K562 (cell line): ENCODE results near the gene CELF4. TPM values are rescaled to one million over a fixed set of nuclear protein-coding genes. Genes with fewer than 3 reads are reported as not detected.

Experiments
- ATAC-seq: fragments of 200-7000 bp; cut with Tn5 transposase; 3 replicates; pipeline ENCODE4 v1.9.1; 2020; ENCODE audit warnings: moderate library complexity
- BruUV-seq: library from RNA; stranded (reverse); fragments of 400-500 nt; replicated peaks from 2 replicates; lab custom pipeline; 2021; lab: Mats Ljungman, UMichigan
- CTCF ChIA-PET: fragments of 300-600 bp; formaldehyde crosslinking; extraction: SDS; loops from one replicate; lab custom pipeline; 2021; ENCODE audit warnings: low intra/inter-chr PET ratio; lab: Yijun Ruan, JAX
- POLR2A ChIA-PET: fragments of 300-600, 350-650 bp; sonication (Branson Sonifier 250); formaldehyde crosslinking; extraction: SDS; loops from one replicate; lab custom pipeline; 2021; ENCODE audit warnings: antibody characterized with exemption, inconsistent platforms; lab: Yijun Ruan, JAX
- DNase-seq, 4 experiments: peaks; one replicate each; pipeline versions ENCODE4 v3.0.0 to v3.0.0-alpha.2; 2011 to 2018; ENCODE audit warnings: low spot score in 3 of 4, mixed read lengths in 3 of 4; ENCODE audit errors: extremely low read depth in 1 of 4
- FAIRE-seq: peaks from 2 replicates; lab custom pipeline; 2011; peaks lifted over from hg19 to GRCh38; lab: Jason Lieb, UNC
- H2AFZ ChIP-seq: 2 replicates; pipeline ENCODE4 v1.6.0; 2011; ENCODE audit warnings: low read depth, low read length, control low read depth, inconsistent platforms
- H3K27ac ChIP-seq: fragments of 200-600 bp; 3 replicates; pipeline ENCODE4 v1.8.0; 2011; ENCODE audit warnings: low read depth, mild to moderate bottlenecking, control low read depth, inconsistent platforms, low read length, moderate library complexity, mixed read lengths; ENCODE audit errors: extremely low read depth
- H3K27me3 ChIP-seq, 2 experiments: fragments of 300-600 bp in 1 of 2; 2 replicates in 1 of 2; 3 replicates in 1 of 2; pipeline versions ENCODE4 v1.6.0 to v1.8.0; 2011; ENCODE audit warnings: inconsistent platforms in 2 of 2, low read length in 2 of 2, mild to moderate bottlenecking in 1 of 2, mixed read lengths in 1 of 2, moderate library complexity in 1 of 2; ENCODE audit not compliant: control insufficient read depth in 2 of 2, insufficient read depth in 2 of 2
- H3K36me3 ChIP-seq: fragments of 300-600 bp; 3 replicates; pipeline ENCODE4 v1.8.0; 2011; ENCODE audit warnings: mild to moderate bottlenecking, low read length, inconsistent platforms; ENCODE audit not compliant: control insufficient read depth, insufficient read depth
- H3K4me1 ChIP-seq, 2 experiments: fragments of 200-600 bp in 1 of 2; replicated peaks in 1 of 2; 2 replicates in 1 of 2; 3 replicates in 1 of 2; pipeline versions ENCODE4 v1.5.1 to v1.8.0; 2011; ENCODE audit warnings: inconsistent platforms in 2 of 2, low read length in 2 of 2, mild to moderate bottlenecking in 1 of 2, mixed read lengths in 1 of 2, moderate library complexity in 1 of 2; ENCODE audit not compliant: control insufficient read depth in 2 of 2, insufficient read depth in 2 of 2
- H3K4me2 ChIP-seq: 2 replicates; pipeline ENCODE4 v1.6.1; 2011; ENCODE audit warnings: low read length, control low read depth, inconsistent platforms, mixed read lengths; ENCODE audit not compliant: insufficient read depth
- H3K4me3 ChIP-seq: fragments of 200-600 bp; sonication (generic), shearing (Covaris generic); 2 replicates; pipeline ENCODE4 v1.5.1; 2016; ENCODE audit warnings: control low read depth, inconsistent platforms
- H3K79me2 ChIP-seq: fragments of 200-600 bp; 3 replicates; pipeline ENCODE4 v1.8.0; 2011; ENCODE audit warnings: low read length, inconsistent platforms; ENCODE audit not compliant: control insufficient read depth, insufficient read depth
- H3K9ac ChIP-seq, 2 experiments: 2 replicates each; pipeline versions ENCODE4 v1.6.0 to v1.6.1; 2011; ENCODE audit warnings: low read depth in 2 of 2, low read length in 2 of 2, control low read depth in 1 of 2, inconsistent platforms in 1 of 2, mild to moderate bottlenecking in 1 of 2, mixed read lengths in 1 of 2; ENCODE audit not compliant: insufficient read depth in 1 of 2
- H3K9me1 ChIP-seq: one replicate; pipeline ENCODE4 v1.6.0; 2011; ENCODE audit warnings: inconsistent platforms, mild to moderate bottlenecking, low read length, moderate library complexity; ENCODE audit not compliant: control insufficient read depth, insufficient read depth
- H3K9me3 ChIP-seq: replicated peaks from 2 replicates; pipeline ENCODE4 v1.5.1; 2011; ENCODE audit warnings: low read depth, low read length, inconsistent platforms; ENCODE audit not compliant: control insufficient read depth, insufficient read depth
- H4K20me1 ChIP-seq: replicated peaks from 2 replicates; pipeline ENCODE4 v1.6.1; 2011; ENCODE audit warnings: low read length, inconsistent platforms, mixed read lengths; ENCODE audit not compliant: control insufficient read depth, insufficient read depth
- BRCA1 ChIP-seq, 2 experiments: fragments of 450-650 bp in 1 of 2; sonication (generic) in 1 of 2; formaldehyde crosslinking in 1 of 2; IDR thresholded peaks; 2 replicates each; pipeline versions ENCODE4 v1.5.0 to v1.6.1; 2017 to 2020; ENCODE audit warnings: mild to moderate bottlenecking in 1 of 2, missing genetic modification reagents in 1 of 2
- DPF2 ChIP-seq: fragments of 450-650 bp; IDR thresholded peaks from 2 replicates; pipeline ENCODE4 v1.6.1; 2016
- GTF2E2 ChIP-seq: fragments of 200-800 bp; sonication (Bioruptor generic); IDR thresholded peaks from 2 replicates; pipeline ENCODE4 v1.6.1; 2016; ENCODE audit warnings: missing genetic modification characterization, missing compliant biosample characterization
- MYBL2 ChIP-seq, 2 experiments: fragments of 450-650 bp in 1 of 2; sonication (generic) in 1 of 2; formaldehyde crosslinking in 1 of 2; IDR thresholded peaks; 2 replicates each; pipeline versions ENCODE4 v1.6.1 to v1.8.1; 2017 to 2022; ENCODE audit warnings: borderline replicate concordance in 1 of 2, inconsistent platforms in 1 of 2, low read depth in 1 of 2, mild to moderate bottlenecking in 1 of 2, missing genetic modification reagents in 1 of 2, moderate library complexity in 1 of 2
- NEUROD1 ChIP-seq: fragments of 150-350 bp; IDR thresholded peaks from 2 replicates; pipeline ENCODE4 v1.6.1; 2014; ENCODE audit warnings: borderline replicate concordance, low read length, low read depth; ENCODE audit not compliant: partially characterized antibody
- POLR2AphosphoS5 ChIP-seq: IDR thresholded peaks from 2 replicates; pipeline ENCODE4 v1.6.1; 2011; ENCODE audit warnings: mild to moderate bottlenecking, low read depth, low read length, moderate library complexity; ENCODE audit not compliant: control insufficient read depth, insufficient read depth
- POLR2H ChIP-seq: IDR thresholded peaks from 2 replicates; pipeline ENCODE4 v1.6.1; 2016; ENCODE audit warnings: missing genetic modification characterization, low read depth, mild to moderate bottlenecking, control low read depth, missing compliant biosample characterization, moderate library complexity
- RHOXF2B ChIP-seq: fragments of 250-450 bp; sonication (Bioruptor Pico); conservative IDR thresholded peaks from 2 replicates; pipeline ENCODE4 v1.5.1; 2021
- SMAD2 ChIP-seq: fragments of 150-350 bp; IDR thresholded peaks from 2 replicates; pipeline ENCODE4 v1.6.1; 2014; ENCODE audit warnings: low read depth, mild to moderate bottlenecking, low read length
- YY1 ChIP-seq, 3 experiments: IDR thresholded peaks; 2 replicates each; pipeline ENCODE4 v1.6.1; 2011; ENCODE audit warnings: low read length in 2 of 3, mild to moderate bottlenecking in 2 of 3, moderate library complexity in 2 of 3, borderline replicate concordance in 1 of 3, control low read depth in 1 of 3, low read depth in 1 of 3; ENCODE audit not compliant: insufficient read depth in 3 of 3, insufficient replicate concordance in 2 of 3, control insufficient read depth in 1 of 3, insufficient read length in 1 of 3; ENCODE audit errors: extremely low read depth in 1 of 3
- ZBTB8A ChIP-seq: fragments of 450-650 bp; IDR thresholded peaks from 2 replicates; pipeline ENCODE4 v1.6.1; 2018; ENCODE audit warnings: mild to moderate bottlenecking, moderate library complexity; ENCODE audit not compliant: partially characterized antibody
- ZNF668 ChIP-seq: fragments of 250-450 bp; sonication (Bioruptor Pico); IDR thresholded peaks from 2 replicates; pipeline ENCODE4 v1.8.0; 2022; ENCODE audit warnings: mild to moderate bottlenecking, inconsistent platforms
- WGBS: fragments of 100-300 bp; shearing (Covaris generic); methylation state at CpG from one replicate; pipeline ENCODE4 v1.1.6; 2016; ENCODE audit warnings: low coverage, mixed read lengths; ENCODE audit not compliant: insufficient coverage; ENCODE audit errors: missing lambda C conversion rate; 5-methylcytosine and 5-hydroxymethylcytosine counted together
- in situ Hi-C: fragments of 300-500 bp; cut with MboI; formaldehyde crosslinking; loops from 4 replicates; pipeline ENCODE4 v1.15.0; 2018; ENCODE audit warnings: inconsistent platforms, mixed read lengths
- intact Hi-C: fragments of 100-400 bp; cut with micrococcal nuclease; formaldehyde crosslinking; loops from 2 replicates; pipeline ENCODE4 v1.14.2; 2022
- polyA plus RNA-seq, 8 experiments: library from polyadenylated mRNA; depleted of rRNA in 4 of 8; stranded (reverse) in 5 of 8; unstranded in 3 of 8; fragments of >200 nt; fragmentation: Nextera tagmentation in 2 of 8; fragmentation: Illumina TruSeq in 1 of 8; extraction: Ambion mirVana in 2 of 8; extraction: Trizol in 1 of 8; gene quantifications; 2 replicates each; pipeline versions ENCODE4 v1.2.1 to v1.2.3, GENCODE V29; 2011 to 2014; ENCODE audit warnings: inconsistent platforms in 1 of 8, missing spikeins in 1 of 8
- total RNA-seq, 7 experiments: library from RNA; depleted of rRNA in 6 of 7; stranded (reverse); fragments of >200 nt in 6 of 7; fragmentation: Illumina TruSeq in 2 of 7; extraction: Trizol in 2 of 7; gene quantifications; 2 replicates each; pipeline versions ENCODE4 v1.2.1 to v1.2.3, GENCODE V29; 2011 to 2021; ENCODE audit warnings: low replicate concordance in 1 of 7
- TF ChIP-seq, protein P1 (sequence below), 3 experiments: IDR thresholded peaks in 2 of 3; conservative IDR thresholded peaks in 1 of 3; 2 replicates each; pipeline ENCODE4 v1.5.1; 2011 to 2012; ENCODE audit warnings: low read length in 3 of 3, mild to moderate bottlenecking in 3 of 3, control low read depth in 2 of 3, improper control_type of control experiment in 1 of 3, inconsistent platforms in 1 of 3, low read depth in 1 of 3, mixed read lengths in 1 of 3, moderate library complexity in 1 of 3; ENCODE audit not compliant: insufficient read depth in 2 of 3
- TF ChIP-seq, protein P2 (sequence below): sonication (generic); formaldehyde crosslinking; IDR thresholded peaks from 2 replicates; pipeline ENCODE4 v1.8.0; 2022; ENCODE audit warnings: missing genetic modification reagents, mild to moderate bottlenecking, borderline replicate concordance
- TF ChIP-seq, protein P3 (sequence below): fragments of 450-650 bp; formaldehyde crosslinking; IDR thresholded peaks from 2 replicates; pipeline ENCODE4 v1.4.0; 2022; ENCODE audit warnings: missing genetic modification characterization

Gene CELF4
- total and polyA plus RNA-seq, 9 of the 15 experiments (the other 6 are each of a cell fraction or from before 2014, with no cell fraction given), result 0.04 to 0.24 (median 0.07) TPM; not detected in 3

DNA sequence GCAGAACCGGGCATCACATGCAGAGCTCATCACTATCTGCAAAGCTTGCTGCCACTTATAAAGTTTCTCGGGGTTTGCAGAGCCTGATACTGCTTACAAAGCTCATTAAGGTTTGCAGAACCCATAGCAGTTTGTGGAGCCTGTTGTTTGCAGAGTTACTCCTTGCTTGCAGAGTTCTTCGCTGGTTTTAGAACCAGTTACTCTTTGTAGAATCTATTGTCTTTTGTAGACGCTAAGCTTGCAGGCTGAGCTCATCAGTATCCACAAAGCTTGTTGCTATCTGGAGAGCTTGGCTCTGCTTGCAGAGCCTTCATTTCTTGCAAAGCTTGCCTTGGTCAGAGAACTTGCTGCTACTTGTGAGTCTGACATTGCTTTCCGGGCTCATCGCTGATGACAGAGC lies 106.9 kb downstream of the CELF4 start:
- BruUV-seq, result no TSS peak
- TF ChIP-seq POLR2AphosphoS5 (no peak), ZBTB8A (no peak), BRCA1 (IDR thresholded peaks at IDR 0.05) (no peak), BRCA1 (CRISPR knock-in tag; IDR thresholded peaks at IDR 0.05) (no peak), GTF2E2 (tag) (no peak), ZNF668 (no peak), NEUROD1 (no peak), DPF2 (no peak), RHOXF2B (no peak), YY1 (IDR thresholded peaks at IDR 0.05; ENCODE audit: borderline replicate concordance in 1 of 3, control insufficient read depth in 1 of 3, extremely low read depth in 1 of 3, insufficient read depth in 3 of 3, insufficient read length in 1 of 3, insufficient replicate concordance in 2 of 3, low read depth in 1 of 3, low read length in 2 of 3) (no peak), MYBL2 (IDR thresholded peaks at IDR 0.05; ENCODE audit: low read depth) (no peak), MYBL2 (CRISPR knock-in tag; IDR thresholded peaks at IDR 0.05; ENCODE audit: borderline replicate concordance) (no peak), SMAD2 (no peak), POLR2H (no peak)
- TF ChIP-seq, protein P1, sequence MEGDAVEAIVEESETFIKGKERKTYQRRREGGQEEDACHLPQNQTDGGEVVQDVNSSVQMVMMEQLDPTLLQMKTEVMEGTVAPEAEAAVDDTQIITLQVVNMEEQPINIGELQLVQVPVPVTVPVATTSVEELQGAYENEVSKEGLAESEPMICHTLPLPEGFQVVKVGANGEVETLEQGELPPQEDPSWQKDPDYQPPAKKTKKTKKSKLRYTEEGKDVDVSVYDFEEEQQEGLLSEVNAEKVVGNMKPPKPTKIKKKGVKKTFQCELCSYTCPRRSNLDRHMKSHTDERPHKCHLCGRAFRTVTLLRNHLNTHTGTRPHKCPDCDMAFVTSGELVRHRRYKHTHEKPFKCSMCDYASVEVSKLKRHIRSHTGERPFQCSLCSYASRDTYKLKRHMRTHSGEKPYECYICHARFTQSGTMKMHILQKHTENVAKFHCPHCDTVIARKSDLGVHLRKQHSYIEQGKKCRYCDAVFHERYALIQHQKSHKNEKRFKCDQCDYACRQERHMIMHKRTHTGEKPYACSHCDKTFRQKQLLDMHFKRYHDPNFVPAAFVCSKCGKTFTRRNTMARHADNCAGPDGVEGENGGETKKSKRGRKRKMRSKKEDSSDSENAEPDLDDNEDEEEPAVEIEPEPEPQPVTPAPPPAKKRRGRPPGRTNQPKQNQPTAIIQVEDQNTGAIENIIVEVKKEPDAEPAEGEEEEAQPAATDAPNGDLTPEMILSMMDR (IDR thresholded peaks at IDR 0.05 in 2 of 3, conservative IDR thresholded peaks at IDR 0.05 in 1 of 3; ENCODE audit: insufficient read depth in 2 of 3, low read depth in 1 of 3, low read length in 3 of 3), result no peak
- TF ChIP-seq, protein P2, sequence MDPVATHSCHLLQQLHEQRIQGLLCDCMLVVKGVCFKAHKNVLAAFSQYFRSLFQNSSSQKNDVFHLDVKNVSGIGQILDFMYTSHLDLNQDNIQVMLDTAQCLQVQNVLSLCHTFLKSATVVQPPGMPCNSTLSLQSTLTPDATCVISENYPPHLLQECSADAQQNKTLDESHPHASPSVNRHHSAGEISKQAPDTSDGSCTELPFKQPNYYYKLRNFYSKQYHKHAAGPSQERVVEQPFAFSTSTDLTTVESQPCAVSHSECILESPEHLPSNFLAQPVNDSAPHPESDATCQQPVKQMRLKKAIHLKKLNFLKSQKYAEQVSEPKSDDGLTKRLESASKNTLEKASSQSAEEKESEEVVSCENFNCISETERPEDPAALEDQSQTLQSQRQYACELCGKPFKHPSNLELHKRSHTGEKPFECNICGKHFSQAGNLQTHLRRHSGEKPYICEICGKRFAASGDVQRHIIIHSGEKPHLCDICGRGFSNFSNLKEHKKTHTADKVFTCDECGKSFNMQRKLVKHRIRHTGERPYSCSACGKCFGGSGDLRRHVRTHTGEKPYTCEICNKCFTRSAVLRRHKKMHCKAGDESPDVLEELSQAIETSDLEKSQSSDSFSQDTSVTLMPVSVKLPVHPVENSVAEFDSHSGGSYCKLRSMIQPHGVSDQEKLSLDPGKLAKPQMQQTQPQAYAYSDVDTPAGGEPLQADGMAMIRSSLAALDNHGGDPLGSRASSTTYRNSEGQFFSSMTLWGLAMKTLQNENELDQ (CRISPR knock-in tag), result no peak
- TF ChIP-seq, protein P3, sequence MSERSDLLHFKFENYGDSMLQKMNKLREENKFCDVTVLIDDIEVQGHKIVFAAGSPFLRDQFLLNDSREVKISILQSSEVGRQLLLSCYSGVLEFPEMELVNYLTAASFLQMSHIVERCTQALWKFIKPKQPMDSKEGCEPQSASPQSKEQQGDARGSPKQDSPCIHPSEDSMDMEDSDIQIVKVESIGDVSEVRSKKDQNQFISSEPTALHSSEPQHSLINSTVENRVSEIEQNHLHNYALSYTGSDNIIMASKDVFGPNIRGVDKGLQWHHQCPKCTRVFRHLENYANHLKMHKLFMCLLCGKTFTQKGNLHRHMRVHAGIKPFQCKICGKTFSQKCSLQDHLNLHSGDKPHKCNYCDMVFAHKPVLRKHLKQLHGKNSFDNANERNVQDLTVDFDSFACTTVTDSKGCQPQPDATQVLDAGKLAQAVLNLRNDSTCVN (CRISPR knock-in tag), result no peak

More for the DNA sequence above, 106.9 kb downstream of the CELF4 start:
- no peak overlapping the region for H3K9ac ChIP-seq
- ATAC-seq, result no peak
- no peaks in the 10 kb centered on the region; a peak in 1 of 5 replicates for H3K4me1 ChIP-seq
- H3K4me2 ChIP-seq, result no peak overlapping the region
- CTCF ChIA-PET, result no interaction called here
- POLR2A ChIA-PET, result interaction anchor here (0.6 to 1.2 kb wide), 2 partner anchors 9 to 62 kb away, joined by 4 read pairs; no protein-coding TSS in a partner anchor
- no peaks in the 10 kb centered on the region for H3K9me1 ChIP-seq
- in situ Hi-C loops (no loop called here), intact Hi-C loops (no loop called here)
- no peaks in the 10 kb centered on the region for H3K36me3 ChIP-seq
- no peak overlapping the region for H2AFZ ChIP-seq
- H3K27me3 ChIP-seq, result no peaks in the 10 kb centered on the region; a peak in 1 of 5 replicates
- H3K79me2 ChIP-seq, result no peaks in the 10 kb centered on the region
- WGBS, result 0% methylated on average over 6 of the region's 6 CpGs
- no peak overlapping the region for H3K4me3 ChIP-seq
- no peak for DNase-seq
- no peak for FAIRE-seq
- H3K27ac ChIP-seq, result no peak overlapping the region
- no peaks in the 10 kb centered on the region; the same call in 1 of the 2 replicates for H4K20me1 ChIP-seq
- no peaks in the 10 kb centered on the region for H3K9me3 ChIP-seq
